OCI-LY3 (cell line): ENCODE data around the gene XBP1.
A peak's percentile ranks its signal among the peaks of the same experiment; 100 is the strongest.

Experiments
- H2AFZ ChIP-seq: fragments of 200-600, 300-600 bp; shearing (Covaris generic); 2 replicates; pipeline ENCODE4 v1.6.0; 2014; ENCODE audit warnings: antibody characterized with exemption, low read depth, low read length
- H3K27ac ChIP-seq: fragments of 200-600, 300-600 bp; sonication (generic); 2 replicates; pipeline ENCODE4 v1.5.1; 2014; ENCODE audit warnings: mild to moderate bottlenecking, low read length, moderate library complexity, mixed read lengths
- H3K27me3 ChIP-seq: fragments of 200-600, 300-600 bp; sonication (generic); 2 replicates; pipeline ENCODE4 v1.6.1; 2014; ENCODE audit warnings: low read depth, low read length, mixed read lengths
- H3K36me3 ChIP-seq: fragments of 200-600, 300-600 bp; sonication (generic); replicated peaks from 2 replicates; pipeline ENCODE3; 2014; ENCODE audit warnings: low read depth, low read length, mixed read lengths
- H3K4me1 ChIP-seq: fragments of 300-600, 200-600 bp; sonication (generic); 2 replicates; pipeline ENCODE4 v1.6.1; 2014; ENCODE audit warnings: low read length, mixed read lengths
- H3K4me2 ChIP-seq: fragments of 200-600, 300-600 bp; sonication (generic); 2 replicates; pipeline ENCODE4 v1.6.1; 2014; ENCODE audit warnings: low read length, mixed read lengths
- H3K4me3 ChIP-seq: fragments of 300-600, 200-600 bp; sonication (generic); 2 replicates; pipeline ENCODE4 v1.5.1; 2014; ENCODE audit warnings: antibody characterized with exemption, mild to moderate bottlenecking, low read length, moderate library complexity
- H3K79me2 ChIP-seq: fragments of 300-600, 200-600 bp; shearing (Covaris generic); 2 replicates; pipeline ENCODE4 v1.6.1; 2014; ENCODE audit warnings: mild to moderate bottlenecking, low read length, mixed read lengths
- H3K9ac ChIP-seq: fragments of 300-600, 200-600 bp; shearing (Covaris generic); 2 replicates; pipeline ENCODE4 v1.6.0; 2014; ENCODE audit warnings: mild to moderate bottlenecking, low read length, moderate library complexity
- H3K9me3 ChIP-seq: fragments of 200-600, 300-600 bp; shearing (Covaris generic); 2 replicates; pipeline ENCODE4 v1.6.1; 2014; ENCODE audit warnings: low read length, mixed read lengths; ENCODE audit not compliant: insufficient read depth
- H4K20me1 ChIP-seq: fragments of 200-600, 300-600 bp; sonication (generic); 2 replicates; pipeline ENCODE4 v1.6.1; 2016; ENCODE audit warnings: low read length, mixed read lengths; ENCODE audit not compliant: insufficient read depth
- CTCF ChIP-seq: fragments of 200-600, 300-600 bp; sonication (generic); IDR thresholded peaks from 2 replicates; pipeline ENCODE4 v1.5.1; 2014; ENCODE audit warnings: antibody characterized with exemption, low read length, low read depth
- EZH2phosphoT487 ChIP-seq: fragments of 200-600 bp; shearing (Covaris generic); IDR thresholded peaks from 2 replicates; pipeline ENCODE4 v1.6.1; 2018; ENCODE audit warnings: antibody characterized with exemption, mixed run types, low read depth

XBP1 gene

DNA sequence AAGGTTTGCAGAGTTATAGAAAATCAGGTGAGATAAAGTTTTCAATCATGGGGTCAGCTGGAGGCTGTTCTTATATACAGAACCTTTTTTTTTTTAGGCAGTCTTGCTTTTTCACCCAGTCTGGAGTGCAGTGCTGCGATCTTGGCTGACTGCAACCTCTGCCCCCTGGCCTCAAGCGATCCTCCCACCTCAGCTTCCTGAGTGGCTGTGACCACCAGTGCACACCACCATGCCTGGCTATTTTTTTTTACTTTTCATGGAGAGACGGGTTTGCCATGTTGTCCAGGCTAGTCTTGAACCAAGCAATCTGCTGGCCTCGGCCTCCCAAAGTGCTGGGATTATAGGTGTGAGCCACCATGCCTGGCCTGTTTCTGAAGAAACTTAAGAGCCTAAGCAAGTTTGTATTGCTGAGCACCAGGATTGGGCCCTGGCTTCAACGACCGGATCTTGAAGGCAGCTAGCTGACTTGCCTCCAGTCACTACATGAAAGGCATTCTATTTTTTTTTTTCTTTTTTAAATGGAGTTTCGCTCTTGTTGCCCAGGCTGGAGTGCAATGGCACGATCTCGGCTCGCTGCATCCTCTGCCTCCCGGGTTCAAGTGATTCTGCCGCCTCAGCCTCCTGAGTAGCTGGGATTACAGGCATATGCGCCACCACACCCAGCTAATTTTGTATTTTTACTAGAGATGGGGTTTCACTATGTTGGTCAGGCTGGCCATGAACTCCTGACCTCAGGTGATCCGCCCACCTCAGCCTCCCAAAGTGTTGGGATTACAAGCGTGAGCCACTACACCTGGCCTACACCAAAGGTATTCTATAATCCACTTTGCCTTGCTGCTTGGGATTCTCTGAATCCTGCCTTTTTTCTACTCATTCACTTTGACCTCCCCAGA is 7.6 kb downstream of the XBP1 start:
- Histone ChIP-seq H4K20me1 (peaks cover 43% of the 10 kb centered on the region), H2AFZ (no peak overlapping the region), H3K79me2 (peaks cover 37% of the 10 kb centered on the region), H3K4me2 (peak overlapping the region; percentile 40), H3K27me3 (no peaks in the 10 kb centered on the region), H3K4me1 (peaks cover 63% of the 10 kb centered on the region), H3K36me3 (peaks cover 64% of the 10 kb centered on the region), H3K9me3 (no peaks in the 10 kb centered on the region), H3K27ac (peak overlapping the region; percentile 82), H3K4me3 (no peak overlapping the region), H3K9ac (peak overlapping the region; percentile 2; the same call in 1 of the 2 replicates)
- TF ChIP-seq CTCF (no peak), EZH2phosphoT487 (no peak)

- Histone ChIP-seq H2AFZ (no peak overlapping the region), H4K20me1 (peaks cover 37% of the 10 kb centered on the region), H3K4me3 (no peak overlapping the region), H3K9ac (no peak overlapping the region; the same call in 1 of the 2 replicates), H3K9me3 (no peaks in the 10 kb centered on the region), H3K36me3 (peaks cover 65% of the 10 kb centered on the region), H3K27me3 (no peaks in the 10 kb centered on the region), H3K4me1 (peaks cover 56% of the 10 kb centered on the region), H3K27ac (peak overlapping the region; percentile 82), H3K79me2 (peaks cover 31% of the 10 kb centered on the region), H3K4me2 (peak overlapping the region; percentile 40)
- TF ChIP-seq CTCF (no peak), EZH2phosphoT487 (no peak)
Observed at GRCh38 chr22:28791841-28792490, 8.4 kb downstream of the XBP1 start.

DNA sequence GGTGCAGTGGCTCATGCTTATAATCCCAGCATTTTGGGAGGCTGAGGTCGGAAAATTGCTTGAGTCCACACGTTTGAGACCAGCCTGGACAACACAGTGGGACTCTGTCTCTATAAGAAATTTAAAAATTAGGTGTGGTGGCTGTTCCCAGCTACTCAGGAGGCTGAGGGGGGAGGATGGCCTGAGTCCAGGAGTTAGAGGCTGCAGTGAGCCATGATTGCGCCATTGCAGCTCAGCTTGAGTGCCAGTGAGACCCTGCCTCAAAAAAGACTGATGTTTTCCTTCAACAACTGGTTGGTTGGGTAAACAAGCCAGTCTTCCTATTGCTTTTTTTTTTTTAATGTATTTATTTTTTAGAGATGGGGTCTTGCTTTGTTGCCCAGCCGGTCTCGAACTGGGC is 9.2 kb downstream of the XBP1 start:
- H2AFZ ChIP-seq: no peak overlapping the region
- no peaks in the 10 kb centered on the region for H3K9me3 ChIP-seq
- peaks cover 48% of the 10 kb centered on the region for H3K4me1 ChIP-seq
- 0 out of 2 replicates have a peak overlapping the region, but pooled peaks have one; percentile 82 for H3K27ac ChIP-seq
- H3K79me2 ChIP-seq: peaks cover 23% of the 10 kb centered on the region
- no peaks in the 10 kb centered on the region for H3K27me3 ChIP-seq
- H3K4me3 ChIP-seq: no peak overlapping the region
- H3K36me3 ChIP-seq: peaks cover 65% of the 10 kb centered on the region
- H3K4me2 ChIP-seq: no peak overlapping the region
- peaks cover 32% of the 10 kb centered on the region for H4K20me1 ChIP-seq
- no peak overlapping the region for H3K9ac ChIP-seq
- TF ChIP-seq CTCF (no peak), EZH2phosphoT487 (no peak)

DNA sequence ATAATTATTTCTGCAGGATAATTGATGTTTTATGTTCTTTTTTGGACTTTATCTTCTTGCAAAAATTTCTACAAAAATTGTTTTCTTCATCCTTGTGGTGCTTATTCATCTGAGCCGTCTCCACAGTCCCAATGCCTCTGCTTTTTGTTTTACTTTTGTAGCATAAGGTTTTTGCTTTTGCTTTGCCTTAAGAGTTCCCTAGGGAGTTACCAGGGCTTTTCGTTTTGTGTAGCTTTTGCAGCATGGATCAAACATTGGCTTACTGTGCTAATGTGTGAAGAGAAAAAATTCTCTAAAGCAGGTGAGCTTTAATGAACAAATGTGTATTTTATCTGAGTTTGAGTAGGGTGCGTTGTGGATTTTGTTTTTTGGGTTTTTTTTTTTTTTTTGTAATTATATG is 11.8 kb downstream of the XBP1 start:
- H4K20me1 ChIP-seq: peaks cover 9% of the 10 kb centered on the region
- H3K9me3 ChIP-seq: no peaks in the 10 kb centered on the region
- no peaks in the 10 kb centered on the region for H3K27me3 ChIP-seq
- TF ChIP-seq CTCF: no peak
- no peak for TF ChIP-seq EZH2phosphoT487
- peaks cover 29% of the 10 kb centered on the region for H3K4me1 ChIP-seq
- H2AFZ ChIP-seq: no peak overlapping the region
- no peaks in the 10 kb centered on the region for H3K79me2 ChIP-seq
- H3K27ac ChIP-seq: no peak overlapping the region
- H3K4me2 ChIP-seq: no peak overlapping the region
- no peak overlapping the region for H3K9ac ChIP-seq
- H3K36me3 ChIP-seq: peaks cover 60% of the 10 kb centered on the region
- H3K4me3 ChIP-seq: no peak overlapping the region
